AG04449 (cell line): Measurements from ENCODE around the gene AJAP1.

Experiments used
- CTCF ChIA-PET: fragments of 350-600 bp; formaldehyde crosslinking; extraction: SDS; loops from one replicate; lab custom pipeline; 2021; ENCODE audit warnings: antibody characterized with exemption; lab: Yijun Ruan, JAX
- POLR2A ChIA-PET: fragments of 400-600, 350-600 bp; formaldehyde crosslinking; extraction: SDS; loops from one replicate; lab custom pipeline; 2020; ENCODE audit warnings: antibody characterized with exemption, inconsistent platforms; lab: Yijun Ruan, JAX
- DNase-seq: peaks from one replicate; pipeline ENCODE4 v3.0.0-alpha.2; 2010; ENCODE audit warnings: low read depth, low spot score
- H3K4me3 ChIP-seq: 2 replicates; pipeline ENCODE4 v1.5.1; 2011; ENCODE audit warnings: low read depth, mild to moderate bottlenecking, control low read depth, low read length
- TF ChIP-seq, protein P1 (sequence below): IDR thresholded peaks from one replicate; pipeline ENCODE4 v1.5.1; 2011; ENCODE audit warnings: mild to moderate bottlenecking, moderate library complexity, low read length, control low read depth, inconsistent platforms; ENCODE audit not compliant: insufficient read depth; ENCODE audit errors: missing control alignments

The AJAP1 gene

GRCh38 chr1:4743978-4744750 lies 89.8 kb downstream of the AJAP1 start:
- ChIA-PET CTCF (no interaction called here), POLR2A (no interaction called here)
- no peak for DNase-seq
- H3K4me3 ChIP-seq, result no peak overlapping the region
- TF ChIP-seq, protein P1, sequence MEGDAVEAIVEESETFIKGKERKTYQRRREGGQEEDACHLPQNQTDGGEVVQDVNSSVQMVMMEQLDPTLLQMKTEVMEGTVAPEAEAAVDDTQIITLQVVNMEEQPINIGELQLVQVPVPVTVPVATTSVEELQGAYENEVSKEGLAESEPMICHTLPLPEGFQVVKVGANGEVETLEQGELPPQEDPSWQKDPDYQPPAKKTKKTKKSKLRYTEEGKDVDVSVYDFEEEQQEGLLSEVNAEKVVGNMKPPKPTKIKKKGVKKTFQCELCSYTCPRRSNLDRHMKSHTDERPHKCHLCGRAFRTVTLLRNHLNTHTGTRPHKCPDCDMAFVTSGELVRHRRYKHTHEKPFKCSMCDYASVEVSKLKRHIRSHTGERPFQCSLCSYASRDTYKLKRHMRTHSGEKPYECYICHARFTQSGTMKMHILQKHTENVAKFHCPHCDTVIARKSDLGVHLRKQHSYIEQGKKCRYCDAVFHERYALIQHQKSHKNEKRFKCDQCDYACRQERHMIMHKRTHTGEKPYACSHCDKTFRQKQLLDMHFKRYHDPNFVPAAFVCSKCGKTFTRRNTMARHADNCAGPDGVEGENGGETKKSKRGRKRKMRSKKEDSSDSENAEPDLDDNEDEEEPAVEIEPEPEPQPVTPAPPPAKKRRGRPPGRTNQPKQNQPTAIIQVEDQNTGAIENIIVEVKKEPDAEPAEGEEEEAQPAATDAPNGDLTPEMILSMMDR, result no peak

DNA sequence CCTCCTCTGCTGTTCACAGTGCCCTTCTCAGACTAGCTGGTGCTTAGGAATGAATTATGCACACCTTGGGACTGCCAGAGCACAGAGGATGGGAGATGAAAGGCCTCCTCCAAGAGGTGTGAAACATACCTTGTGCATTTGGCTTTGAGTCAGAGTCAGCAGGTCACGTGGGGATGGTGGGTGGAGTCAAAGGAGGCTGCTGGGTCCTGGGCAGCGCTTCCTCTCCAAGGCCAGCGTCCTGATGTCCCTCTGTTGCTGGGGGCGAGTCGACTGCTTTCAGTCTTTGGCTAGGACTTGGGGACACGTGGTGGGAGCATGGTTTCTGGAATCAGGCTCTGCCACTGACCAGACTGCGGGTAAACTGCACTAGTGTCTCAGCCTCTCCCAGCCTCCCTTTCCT lies 91.2 kb downstream of the AJAP1 start:
- H3K4me3 ChIP-seq, result no peak overlapping the region
- ChIA-PET CTCF (no interaction called here), POLR2A (no interaction called here)
- DNase-seq, result no peak
- TF ChIP-seq, protein P1, result no peak

DNA sequence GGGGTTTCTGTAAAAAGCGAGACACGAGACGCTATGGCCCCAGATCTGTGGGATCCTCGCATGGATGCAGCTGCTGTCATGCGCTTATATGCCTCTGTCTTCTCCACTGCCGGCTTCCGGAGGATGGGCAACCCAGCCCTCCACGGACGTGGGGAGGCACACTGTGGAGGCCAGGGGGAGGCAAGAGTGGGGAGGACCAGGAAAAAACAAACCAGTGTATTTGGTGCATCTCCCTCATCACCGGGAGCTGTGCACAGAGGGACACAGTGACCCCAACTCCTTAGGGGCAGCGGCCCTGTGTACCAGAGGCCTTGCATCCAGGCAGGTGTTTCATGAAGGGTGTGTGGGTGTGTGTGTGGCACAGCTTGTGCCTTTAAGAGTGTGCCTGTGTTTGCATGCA lies 95.0 kb downstream of the AJAP1 start:
- ChIA-PET POLR2A (no interaction called here), CTCF (no interaction called here)
- H3K4me3 ChIP-seq, result no peak overlapping the region
- TF ChIP-seq, protein P1, result no peak
- no peak for DNase-seq

DNA sequence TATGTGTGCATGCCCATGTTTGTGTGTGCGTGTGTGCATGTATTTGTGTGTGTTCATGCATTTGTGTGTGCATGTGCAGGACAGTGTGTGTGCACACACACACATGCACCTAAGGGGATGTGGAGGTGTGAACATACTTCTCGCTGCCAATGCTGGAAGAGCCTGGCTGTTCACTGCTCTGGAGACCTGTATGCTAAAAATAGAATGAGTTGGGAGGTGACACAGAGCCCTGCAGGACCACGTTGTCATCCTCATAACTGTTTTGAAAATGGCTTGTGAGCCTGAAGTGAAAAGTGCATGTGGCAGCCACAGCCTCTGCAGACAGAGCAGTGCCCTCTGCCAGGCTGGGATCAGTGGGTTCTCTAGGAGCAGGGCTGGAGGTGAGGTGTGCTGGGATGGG lies 95.8 kb downstream of the AJAP1 start:
- DNase-seq, result no peak
- ChIA-PET CTCF (no interaction called here), POLR2A (no interaction called here)
- no peak overlapping the region for H3K4me3 ChIP-seq
- TF ChIP-seq, protein P1, result no peak

DNA sequence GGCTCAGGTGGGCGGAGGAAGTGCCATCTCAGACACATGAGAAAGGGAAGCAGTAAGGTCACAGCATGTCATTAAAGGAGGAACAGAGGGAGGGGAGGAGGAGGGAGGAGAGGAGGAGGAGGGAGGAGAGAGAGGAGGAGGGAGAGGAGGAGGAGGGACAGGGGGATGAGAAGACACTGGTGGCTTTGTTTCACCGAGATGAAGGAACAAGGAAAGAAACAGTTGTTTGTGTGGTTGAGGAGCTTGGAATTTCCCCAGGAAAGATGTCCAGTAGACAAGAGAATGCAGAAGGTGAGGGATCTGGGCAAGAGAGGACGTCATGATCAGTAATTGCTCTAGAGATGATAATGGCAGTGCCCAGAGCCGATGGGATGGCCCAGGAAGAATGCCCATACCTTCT lies 97.7 kb downstream of the AJAP1 start:
- DNase-seq, result no peak
- ChIA-PET POLR2A (no interaction called here), CTCF (no interaction called here)
- TF ChIP-seq, protein P1, result no peak
- H3K4me3 ChIP-seq, result no peak overlapping the region

- DNase-seq, result no peak
- no peak overlapping the region for H3K4me3 ChIP-seq
- CTCF ChIA-PET, result no interaction called here
- TF ChIP-seq, protein P1, result no peak
- POLR2A ChIA-PET, result no interaction called here
These were observed 100.4 kb downstream of the AJAP1 start for GRCh38 chr1:4754816-4755215.
